HG02759 (cell line): ENCODE measurements around the gene KDELR3.

Experiments used
- ATAC-seq: cut with Tn5 transposase; IDR thresholded peaks from one replicate; pipeline ENCODE4 v1.9.1; 2021; ENCODE audit warnings: mild to moderate bottlenecking, moderate library complexity; ENCODE audit not compliant: unreplicated experiment

The KDELR3 gene

DNA sequence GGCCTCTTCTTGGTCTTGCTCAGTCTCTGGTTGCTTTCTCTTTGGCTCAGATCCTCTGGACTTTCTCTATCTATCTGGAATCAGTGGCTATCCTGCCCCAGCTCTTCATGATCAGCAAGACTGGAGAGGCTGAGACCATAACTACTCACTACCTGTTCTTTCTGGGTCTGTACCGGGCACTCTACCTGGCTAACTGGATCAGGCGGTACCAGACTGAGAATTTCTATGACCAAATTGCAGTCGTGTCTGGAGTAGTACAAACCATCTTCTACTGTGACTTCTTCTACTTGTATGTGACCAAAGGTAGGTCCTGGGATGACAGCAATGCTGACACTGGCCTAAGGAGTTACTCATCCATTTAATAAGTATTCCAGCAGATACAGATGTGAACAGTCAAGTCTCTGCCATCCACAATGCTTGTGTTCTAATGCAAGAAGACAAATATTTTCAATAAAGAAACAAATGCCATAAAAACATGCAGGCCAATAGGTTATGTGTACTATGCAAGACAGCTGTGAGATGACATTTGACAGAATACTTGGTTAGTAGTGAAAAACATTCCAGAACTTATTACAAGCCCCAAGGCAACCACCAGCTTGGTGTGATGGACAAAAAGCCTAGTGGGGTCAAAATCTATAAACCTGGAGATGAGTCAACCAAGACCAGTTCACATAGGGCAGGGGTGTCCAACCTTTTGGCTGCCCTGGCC is 13.4 kb downstream of the KDELR3 start:
- no peak for ATAC-seq

DNA sequence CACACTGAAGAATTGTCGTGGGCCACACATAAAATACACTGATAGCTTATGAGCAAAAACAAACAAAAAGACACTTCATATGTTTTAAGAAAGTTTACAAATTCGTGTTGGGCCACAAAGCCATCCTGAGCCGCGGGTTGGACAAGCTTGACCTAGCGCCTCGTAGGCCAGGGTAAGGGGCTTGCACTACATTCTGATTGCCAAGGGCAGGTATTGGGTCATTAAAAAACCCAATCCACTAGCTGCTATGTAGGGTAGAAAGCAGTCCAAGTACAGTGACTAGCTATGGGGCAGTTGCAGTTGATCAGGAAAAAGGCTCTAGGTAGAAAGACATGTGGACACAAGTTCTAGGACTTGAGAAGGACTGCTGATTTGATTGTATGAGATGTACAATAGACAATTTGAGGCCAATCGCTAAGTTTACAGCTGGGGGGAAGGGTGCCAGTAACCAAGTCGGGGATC is 14.0 kb downstream of the KDELR3 start:
- no peak for ATAC-seq

DNA sequence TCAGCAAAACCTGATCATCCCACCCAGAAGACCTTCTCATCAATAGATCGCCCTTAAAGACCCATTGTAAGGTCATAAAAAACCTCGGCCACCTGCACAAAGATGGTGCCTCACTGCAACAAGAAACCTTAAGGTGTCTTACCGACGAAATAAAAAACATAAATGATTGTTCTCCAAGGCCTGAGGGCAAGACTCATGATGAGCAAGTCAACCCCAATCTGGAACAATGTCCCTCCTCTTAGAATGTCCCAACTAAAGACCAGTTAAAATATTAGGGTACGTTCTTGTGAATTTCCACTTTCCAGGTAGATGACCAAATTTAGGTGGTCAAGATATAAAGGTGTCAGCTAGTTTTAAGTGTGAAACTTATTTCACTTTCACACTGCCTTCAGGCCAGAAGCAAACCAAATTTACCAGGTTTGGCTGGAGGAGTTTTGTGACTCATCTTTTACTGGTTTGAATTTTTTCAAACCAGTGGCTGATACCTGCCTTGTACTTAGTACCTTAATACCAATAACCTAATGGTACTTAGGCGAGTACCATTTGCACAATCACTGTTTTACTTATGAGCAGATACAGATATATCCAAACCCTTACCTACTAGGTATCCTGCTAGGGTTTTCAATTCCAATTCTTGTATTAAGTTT is 14.9 kb downstream of the KDELR3 start:
- no peak for ATAC-seq

DNA sequence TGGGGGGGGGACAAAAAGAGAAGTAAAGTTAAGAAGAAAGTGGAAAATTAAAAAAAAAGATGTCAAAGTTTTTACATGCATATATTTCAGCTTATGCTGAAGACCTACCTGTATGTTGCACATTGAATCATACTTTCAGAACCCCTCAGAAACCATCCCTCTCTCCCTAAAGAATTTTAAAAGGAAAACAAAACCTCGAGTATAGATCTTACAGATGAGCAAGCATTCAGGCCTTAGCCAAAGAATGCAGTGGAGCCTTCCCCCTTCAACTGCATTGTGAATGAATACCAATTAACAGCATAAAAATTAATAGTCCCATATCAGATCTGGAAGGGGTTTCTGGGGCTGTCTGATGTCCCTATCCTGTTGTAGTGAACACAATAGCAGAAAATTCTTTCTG is 16.3 kb downstream of the KDELR3 start:
- ATAC-seq: no peak

DNA sequence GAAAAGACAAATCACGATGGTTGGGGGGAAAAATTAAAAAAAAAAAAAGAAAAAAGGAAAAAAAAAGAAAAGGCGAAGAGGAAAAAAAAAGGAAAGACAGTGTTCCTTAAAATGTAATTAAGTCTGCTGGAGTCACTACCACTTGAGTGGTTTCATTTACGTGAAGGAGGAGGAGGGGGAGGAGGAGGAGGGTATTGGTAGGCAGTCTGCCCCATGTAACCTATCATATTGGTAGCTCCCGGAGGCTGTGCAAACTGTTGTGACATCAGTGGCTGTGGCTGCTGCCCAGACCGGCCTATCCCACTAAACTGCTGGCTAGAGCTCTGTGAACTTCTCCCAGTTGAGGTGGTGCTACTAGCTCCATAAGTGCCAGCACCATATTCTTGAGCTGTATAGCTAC is 17.9 kb downstream of the KDELR3 start:
- no peak for ATAC-seq

DNA sequence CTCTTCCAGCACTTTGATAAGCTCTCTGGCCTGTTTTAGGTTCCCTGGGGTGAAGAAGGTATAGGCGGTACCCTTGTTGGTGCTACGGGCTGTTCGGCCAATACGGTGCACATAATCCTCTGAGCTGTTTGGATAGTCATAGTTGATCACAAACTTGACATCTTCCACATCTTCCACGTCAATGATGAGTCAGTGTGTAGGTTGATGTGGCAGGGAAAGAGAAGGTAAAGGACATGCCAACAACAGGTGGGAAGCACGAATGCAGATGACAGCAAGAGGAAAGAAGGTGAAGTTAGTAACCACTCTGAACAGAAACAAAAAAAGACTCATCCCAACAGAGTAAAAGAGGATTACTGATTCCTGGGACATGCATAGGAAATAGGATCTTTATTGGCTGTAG is 20.1 kb downstream of the KDELR3 start:
- no peak for ATAC-seq

DNA sequence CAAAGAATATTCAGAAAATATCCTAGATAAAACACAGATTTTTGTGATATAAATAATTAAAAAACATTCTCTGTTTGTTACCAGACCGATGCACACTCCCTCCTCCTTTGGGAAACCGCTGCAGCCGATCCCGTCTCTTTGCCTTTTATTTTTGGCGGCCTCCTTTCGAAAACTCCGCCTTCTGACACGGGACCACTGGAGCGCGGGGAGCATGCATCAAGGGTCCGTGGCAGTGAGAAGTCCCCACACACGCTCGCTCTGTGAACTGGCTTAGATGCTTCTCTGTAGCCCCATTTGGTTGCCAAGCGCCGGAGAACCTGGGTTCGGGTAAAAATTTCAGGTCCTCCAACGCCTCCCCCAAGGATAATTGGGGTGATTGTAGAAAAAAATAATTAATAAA is 21.2 kb downstream of the KDELR3 start:
- ATAC-seq: no peak

DNA sequence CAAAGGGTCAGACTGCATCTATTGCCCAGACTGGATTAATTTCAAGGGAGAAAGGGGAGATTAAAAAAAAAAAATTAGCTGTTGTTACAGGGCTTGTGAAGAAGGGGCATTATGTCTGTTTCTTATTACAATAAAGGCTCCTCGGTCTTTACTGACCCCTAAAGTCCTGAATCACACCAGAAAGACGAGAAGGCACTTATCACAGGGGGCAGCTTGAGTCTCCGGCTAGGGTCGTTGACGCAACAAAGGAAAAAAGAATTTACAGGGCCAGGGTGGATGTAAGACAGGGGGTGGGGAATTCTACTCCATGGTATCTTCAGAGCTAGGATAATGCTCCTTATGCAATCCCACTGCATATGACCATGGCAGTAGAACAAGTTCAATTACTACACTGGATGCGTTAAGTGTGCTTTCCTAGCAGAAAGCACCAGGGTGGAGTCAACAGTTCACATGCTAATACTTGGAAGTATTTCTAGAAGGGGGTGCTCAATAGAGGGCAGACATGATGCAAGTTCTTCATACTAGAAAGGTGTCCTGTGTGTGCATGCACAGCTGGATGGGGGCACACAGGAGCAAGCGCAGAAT is 21.8 kb downstream of the KDELR3 start:
- ATAC-seq: no peak

DNA sequence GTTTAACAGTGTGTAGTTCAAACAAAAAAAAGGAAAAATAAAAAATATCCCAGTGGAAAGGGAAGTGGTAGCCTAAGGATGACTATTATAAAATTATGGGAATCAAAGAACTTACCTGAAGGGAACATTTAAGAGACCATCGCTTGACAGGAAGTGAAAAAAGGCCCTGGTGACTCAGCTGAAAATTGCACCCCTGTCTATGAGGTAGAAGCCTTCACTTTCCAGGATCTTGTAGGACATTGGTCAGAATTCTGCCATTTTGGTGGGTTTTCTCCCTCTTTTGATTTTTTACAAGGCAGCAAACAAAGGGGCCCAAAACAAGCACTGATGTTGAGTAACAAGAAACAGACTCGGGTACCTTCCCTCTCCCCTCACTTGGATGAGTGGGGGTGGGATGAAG is 22.6 kb downstream of the KDELR3 start:
- no peak for ATAC-seq

DNA sequence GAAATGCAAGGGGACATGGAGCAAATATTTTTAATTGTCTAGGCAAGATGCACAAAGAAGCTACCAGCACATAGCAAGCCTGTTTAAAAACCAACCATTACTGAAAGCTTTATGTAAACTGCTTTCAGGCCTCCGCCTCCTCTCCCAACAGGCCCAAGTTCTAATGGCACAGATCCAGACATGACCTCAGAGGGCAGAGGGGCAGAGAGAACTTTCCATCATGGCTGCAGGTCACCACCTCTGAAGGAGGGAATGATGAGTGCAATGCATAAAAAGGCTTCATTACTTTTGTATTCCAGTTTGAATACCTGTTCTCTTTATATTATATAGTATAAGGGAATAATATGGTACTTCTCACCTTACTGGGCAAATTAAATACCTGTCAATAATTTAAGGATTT is 23.0 kb downstream of the KDELR3 start:
- ATAC-seq: no peak

DNA sequence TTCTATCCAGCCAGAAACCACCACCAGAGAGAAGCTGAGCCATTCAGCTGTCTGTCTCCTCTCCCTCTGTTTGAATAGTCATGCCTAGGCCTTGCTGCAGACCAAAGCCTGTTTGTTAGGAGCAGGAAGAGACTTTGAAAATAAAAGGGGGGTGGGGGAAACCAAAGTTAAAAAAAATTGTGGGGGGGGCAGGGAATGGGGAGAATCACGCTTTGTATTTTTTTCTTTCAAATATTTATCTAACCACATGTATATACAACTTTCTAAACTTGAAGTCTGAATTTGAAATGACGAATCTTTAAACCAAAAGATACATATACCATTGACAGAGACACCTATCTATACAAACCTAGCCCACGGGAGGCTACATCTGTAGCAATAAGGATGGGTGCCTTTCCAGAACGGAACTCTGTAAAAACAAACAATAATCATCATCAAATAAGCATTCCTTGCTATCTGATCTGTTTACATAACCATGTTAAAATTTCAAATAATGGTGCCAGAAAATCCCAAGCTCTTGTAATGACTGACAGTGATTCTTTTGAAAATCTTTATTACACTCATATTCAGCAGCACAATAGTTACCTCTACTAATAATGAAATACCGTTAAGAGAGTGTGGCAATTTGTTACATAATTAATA is 23.9 kb downstream of the KDELR3 start:
- ATAC-seq: no peak

DNA sequence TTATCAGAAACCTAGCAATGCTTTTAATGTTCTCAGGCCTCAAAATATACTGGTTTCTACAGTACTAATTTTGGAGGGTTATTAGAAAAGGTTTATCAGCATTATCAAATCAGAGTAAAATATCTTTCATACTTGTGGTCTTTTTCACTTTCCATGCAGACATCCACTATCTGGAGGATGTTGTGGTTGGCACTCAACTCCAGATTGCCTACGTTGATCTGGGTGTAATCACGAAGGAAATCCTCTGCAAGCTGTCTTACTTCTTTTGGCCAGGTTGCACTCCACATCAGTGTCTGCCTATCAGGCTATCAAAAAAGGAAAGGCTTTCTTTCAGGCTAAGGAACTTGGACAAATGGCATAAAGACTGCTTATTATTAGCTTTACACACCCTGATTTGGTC is 26.6 kb downstream of the KDELR3 start:
- ATAC-seq: no peak

DNA sequence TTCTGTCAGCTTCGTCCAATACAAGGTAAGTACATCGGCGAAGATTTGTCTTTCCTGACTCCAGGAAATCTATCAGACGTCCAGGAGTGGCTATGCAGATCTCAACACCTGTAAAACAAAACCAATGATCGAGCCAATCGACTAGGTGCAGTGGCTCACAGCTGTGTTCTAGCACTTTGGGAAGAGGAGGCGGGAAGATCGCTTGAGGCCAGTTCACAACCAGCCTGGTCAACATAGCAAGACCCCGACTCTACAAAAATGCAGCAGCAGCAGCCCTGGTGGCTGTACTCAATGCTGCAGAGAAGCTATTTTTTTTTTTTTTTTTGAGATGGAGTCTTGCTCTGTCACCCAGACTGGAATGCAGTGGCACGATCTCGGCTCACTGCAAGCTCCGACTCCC is 27.0 kb downstream of the KDELR3 start:
- ATAC-seq: no peak

DNA sequence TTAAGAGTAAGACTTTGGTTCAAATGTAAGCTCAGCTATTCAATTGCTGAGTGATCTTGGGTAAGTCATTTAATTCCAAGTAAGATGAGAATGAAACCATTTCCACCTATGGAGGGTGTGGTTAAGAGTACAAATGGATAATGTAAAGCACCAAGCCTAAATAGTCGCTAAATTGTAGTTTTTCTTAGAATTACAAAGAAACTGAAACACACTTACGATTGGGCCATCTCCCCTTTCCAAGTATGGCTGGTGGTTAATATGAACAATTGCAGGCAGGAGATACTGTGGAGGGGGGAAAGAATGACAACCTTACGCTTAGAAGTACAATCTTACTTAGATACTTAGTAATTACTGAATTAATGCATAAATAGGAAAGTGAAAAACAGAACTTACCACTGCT is 30.0 kb downstream of the KDELR3 start:
- ATAC-seq: no peak

DNA sequence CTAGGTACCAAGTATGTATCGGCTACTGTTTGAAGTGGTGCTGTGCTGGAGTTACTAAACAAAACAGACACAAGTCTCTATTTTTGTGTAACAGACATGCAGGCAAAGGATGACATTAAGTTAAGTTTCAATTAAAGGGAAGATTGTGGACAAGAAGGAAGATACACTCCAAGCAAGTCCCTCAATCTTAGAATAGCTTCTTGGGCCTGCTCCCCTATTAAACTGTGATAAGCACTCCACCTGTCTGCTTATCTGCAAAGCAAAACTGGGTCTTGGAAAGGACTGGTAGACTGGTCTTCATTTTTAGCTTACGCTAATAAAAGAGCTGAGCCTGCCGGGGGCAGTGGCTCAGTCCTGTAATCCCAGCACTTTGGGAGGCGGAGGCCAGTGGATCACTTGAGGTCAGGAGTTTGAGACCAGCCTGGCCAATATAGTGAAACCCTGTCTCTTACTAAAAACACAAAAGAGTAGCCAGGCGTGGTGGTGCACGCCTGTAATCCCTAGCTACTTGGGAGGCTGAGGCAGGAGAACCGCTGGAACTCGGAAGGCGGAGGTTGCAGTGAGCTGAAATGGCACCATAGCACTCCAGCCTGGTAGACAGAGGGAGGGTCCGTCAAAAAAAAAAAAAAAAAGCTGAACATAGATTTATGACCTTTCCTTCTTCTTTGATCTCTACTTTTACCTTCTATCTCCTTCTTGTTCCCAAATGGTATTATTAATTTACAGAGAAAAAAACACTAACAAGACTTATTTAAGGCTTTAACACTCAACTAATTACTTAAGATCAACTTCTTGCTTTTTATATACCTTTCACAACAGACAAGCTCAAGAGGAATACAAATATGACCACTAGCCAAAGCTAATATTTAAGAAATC is 34.1 kb downstream of the KDELR3 start:
- no peak for ATAC-seq

DNA sequence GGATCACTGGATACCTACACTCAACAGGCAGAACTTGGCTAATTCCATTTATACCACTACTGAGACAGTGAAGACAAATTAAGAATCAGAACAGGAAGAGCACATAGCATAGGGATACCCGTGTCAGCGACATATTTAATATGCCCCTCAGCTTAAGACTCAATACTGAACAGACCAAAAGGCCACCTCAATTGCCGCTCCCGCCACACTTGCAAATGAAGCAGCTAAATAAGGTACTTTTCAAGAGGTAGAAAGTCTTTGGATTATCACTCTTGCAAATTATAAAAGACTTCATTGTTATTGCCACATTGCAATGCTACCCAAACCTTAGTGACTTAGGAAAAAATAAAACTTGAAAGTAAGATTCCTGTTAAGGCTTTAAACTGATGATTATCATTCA is 35.1 kb downstream of the KDELR3 start:
- ATAC-seq: no peak

DNA sequence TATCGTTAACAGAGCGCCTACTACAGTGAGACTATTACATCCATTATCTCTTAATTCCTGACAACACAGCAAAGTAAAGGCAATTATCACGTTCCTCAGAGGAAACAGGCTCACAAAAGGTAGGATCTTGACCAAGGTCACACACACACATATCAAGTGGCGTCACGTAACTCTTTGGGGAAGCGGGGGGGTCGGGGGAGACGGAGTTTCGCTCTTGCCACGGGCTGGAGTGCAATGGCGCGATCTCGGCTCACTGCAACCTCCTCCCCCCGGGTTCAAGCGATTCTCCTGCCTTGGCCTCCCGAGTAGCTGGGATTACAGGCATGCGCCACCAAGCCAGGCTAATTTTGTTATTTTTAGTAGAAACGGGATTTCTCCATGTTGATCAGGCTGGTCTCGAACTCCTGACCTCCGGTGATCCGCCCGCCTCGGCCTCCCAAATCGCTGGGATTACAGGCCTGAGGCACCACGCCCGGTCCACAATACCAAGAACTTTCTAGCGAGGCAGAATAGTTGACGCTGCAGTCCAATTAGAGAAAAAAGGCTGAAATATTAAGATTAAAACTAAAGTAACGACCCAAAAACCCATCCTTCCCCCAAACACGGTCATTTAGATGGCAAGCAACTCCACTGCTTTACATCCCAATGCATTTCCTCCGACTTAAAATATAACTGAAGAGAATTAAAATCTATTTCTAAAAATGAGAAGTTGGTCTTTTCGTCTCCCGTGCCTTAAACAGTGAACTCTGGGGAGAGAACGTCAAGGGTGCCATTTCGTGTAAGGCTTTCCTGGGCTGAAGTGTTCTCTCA is 37.0 kb downstream of the KDELR3 start:
- ATAC-seq: no peak

DNA sequence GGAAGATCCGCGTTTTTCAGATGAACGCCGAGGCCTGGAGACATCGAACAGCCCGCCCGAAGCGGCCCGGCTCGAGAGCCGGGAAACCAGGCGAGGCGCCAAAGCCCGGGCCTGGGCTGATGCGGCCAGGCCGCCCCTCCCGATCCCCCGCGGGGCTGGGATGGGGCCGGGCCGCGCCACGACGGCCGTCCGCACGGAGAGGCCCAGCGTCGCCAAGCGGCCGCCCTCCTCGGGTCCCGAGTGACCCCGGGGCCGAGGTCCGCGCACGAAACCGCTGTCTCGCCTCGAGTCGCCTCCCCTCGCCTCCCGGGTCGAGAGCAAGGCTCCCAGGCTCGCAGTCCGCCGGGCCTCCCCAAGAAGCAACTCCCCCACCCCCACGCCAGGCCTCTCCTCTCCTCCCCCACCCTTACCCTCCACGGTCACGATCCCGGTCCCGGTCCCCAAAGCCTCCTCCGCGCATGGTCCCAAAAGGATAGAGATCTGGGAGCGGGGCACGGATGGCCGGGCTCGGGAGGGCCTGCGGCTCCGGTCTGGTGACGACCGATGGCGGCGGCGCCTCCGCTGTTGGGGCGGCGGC is 37.7 kb downstream of the KDELR3 start:
- peak; percentile 34 for ATAC-seq

DNA sequence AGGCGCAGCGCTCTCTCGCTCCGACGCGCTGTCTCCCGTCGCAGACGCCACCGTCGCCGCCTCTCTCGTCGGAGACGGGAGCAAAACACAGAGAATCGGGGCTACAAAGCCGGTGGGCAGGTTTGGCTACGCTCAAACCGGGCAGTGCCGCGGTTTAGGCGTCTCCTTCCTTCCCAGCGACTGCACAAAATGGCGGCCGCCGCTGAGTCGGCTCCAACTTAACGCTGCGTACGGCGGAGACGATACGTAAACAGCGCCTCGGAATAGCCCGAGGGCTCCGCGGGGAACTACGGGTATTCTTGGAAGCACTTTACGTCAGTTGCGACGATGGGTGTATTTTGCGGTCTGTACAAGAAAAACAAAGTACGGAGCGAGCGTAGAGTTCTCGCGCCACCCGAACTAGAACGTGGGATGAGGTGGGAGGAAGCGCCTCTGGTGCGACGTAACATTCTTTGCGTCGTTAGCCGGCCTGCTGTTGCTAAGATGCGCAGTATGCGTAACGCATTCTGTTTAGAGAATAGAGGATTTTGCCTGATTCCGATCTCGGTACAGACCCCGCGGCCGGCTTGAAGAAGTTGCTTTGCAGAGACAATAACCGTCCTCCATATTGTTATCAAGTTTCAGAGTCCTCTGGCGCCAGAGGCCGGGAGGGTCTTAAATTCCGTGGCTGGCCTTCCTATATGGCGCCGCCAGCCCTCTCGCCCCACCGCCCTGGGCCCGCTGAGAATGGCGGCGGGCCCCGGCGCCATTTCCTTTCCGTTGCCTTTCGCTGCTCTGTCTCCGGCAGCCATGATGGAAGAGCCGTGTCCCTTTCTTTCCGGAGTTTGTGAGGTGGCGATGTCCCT is 38.4 kb downstream of the KDELR3 start, which contains the start of gene DDX17:
Gene DDX17 (minus strand): TSS at position 194 of the 845 bp plus-strand sequence.
- ATAC-seq: peak; percentile 80
